Lower leg skin (tissue), 3 donors: ENCODE measurements around the gene PLA2G2D.

Experiments used
- POLR2A ChIP-seq, 2 donors: fragments of 450-650 bp; IDR thresholded peaks; one replicate each; pipeline ENCODE4 v1.6.1; 2016 to 2017; ENCODE audit warnings: antibody characterized with exemption in 2 of 2, mild to moderate bottlenecking in 1 of 2, moderate library complexity in 1 of 2
- TF ChIP-seq, protein P1 (sequence below), 3 donors: fragments of 450-650 bp; IDR thresholded peaks; one replicate each; pipeline ENCODE4 v1.5.1; 2016; ENCODE audit warnings: antibody characterized with exemption in 3 of 3, mild to moderate bottlenecking in 3 of 3, moderate library complexity in 2 of 3

DNA sequence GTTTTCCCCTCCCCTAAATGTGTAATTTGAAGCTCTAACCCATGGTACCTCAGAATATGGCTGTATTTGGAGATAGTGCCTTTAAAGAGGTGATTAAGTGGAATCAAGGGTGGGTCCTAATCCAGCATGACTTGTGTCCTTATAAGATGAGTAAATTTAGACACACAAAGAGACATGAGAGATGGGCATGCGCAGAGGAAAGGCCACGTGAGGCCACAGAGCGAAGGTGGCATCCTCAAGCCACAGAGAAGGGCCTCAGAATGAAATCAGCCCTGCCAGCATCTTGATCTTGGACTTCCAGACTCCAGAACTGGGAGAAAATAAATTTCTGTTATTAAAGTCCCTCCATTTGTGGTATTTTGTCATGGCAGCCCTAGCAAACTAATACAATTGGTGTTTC lies 16.9 kb upstream of the PLA2G2D start:
- no peak for TF ChIP-seq POLR2A (IDR thresholded peaks at IDR 0.05)
- TF ChIP-seq, protein P1, sequence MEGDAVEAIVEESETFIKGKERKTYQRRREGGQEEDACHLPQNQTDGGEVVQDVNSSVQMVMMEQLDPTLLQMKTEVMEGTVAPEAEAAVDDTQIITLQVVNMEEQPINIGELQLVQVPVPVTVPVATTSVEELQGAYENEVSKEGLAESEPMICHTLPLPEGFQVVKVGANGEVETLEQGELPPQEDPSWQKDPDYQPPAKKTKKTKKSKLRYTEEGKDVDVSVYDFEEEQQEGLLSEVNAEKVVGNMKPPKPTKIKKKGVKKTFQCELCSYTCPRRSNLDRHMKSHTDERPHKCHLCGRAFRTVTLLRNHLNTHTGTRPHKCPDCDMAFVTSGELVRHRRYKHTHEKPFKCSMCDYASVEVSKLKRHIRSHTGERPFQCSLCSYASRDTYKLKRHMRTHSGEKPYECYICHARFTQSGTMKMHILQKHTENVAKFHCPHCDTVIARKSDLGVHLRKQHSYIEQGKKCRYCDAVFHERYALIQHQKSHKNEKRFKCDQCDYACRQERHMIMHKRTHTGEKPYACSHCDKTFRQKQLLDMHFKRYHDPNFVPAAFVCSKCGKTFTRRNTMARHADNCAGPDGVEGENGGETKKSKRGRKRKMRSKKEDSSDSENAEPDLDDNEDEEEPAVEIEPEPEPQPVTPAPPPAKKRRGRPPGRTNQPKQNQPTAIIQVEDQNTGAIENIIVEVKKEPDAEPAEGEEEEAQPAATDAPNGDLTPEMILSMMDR (IDR thresholded peaks at IDR 0.05) = no peak
